ENCODE results near the gene CHRNB1. TPM values are rescaled to one million over a fixed set of nuclear protein-coding genes. Genes with fewer than 3 reads are reported as not detected.

Gene CHRNB1
- total and polyA plus RNA-seq, 2 of the 8 experiments (the other 6 are each of a cell fraction or from before 2014, with no cell fraction given), result 14.1 to 28.2 TPM

DNA sequence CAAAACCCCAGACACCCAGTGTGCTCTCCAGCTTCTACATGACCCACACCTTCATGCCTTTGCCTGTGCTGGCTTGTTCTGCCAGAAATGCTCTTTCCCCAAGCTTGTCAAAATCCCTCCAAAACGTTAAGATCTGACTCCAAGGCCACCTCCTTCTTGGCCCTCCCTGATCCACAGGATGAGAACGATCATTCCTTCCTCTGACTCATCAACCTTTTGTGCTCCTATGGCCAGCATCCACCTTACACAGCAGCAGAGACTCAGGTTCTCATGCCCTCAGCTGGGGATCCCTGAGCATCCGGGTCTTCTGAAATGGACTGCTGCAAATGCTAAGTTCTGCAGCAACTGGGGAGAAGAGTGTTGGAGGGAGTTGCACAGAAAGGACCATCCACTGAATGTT, 31.6 kb downstream of the CHRNB1 start:
- CTCF ChIA-PET (ENCODE audit: partially characterized antibody), result interaction anchor here (0.8 to 3.3 kb wide), 11 partner anchors 8 to 125 kb away, joined by 3 to 17 read pairs (median 4); partner anchors contain the start of gene TMEM102
- Histone ChIP-seq H3K14ac (ENCODE audit: insufficient read length) (no peak overlapping the region), H3K4ac (replicated peaks; ENCODE audit: insufficient read length, low read depth, low read length) (no peak overlapping the region), H2BK20ac (ENCODE audit: low read length) (no peak overlapping the region), H3K23me2 (ENCODE audit: low read depth, low read length) (peaks cover 11% of the 10 kb centered on the region), H4K20me1 (replicated peaks in 1 of 2; ENCODE audit: control insufficient read depth in 1 of 2, insufficient read depth in 2 of 2, low read length in 2 of 2) (peaks cover 0 to 5% of the 10 kb centered on the region in 2 experiments), H3K23ac (ENCODE audit: insufficient read length) (no peak overlapping the region), H3K4me1 (replicated peaks in 1 of 4; ENCODE audit: control insufficient read depth in 3 of 4, insufficient read depth in 4 of 4, low read length in 3 of 4) (peaks cover 2 to 18% (median 16%) of the 10 kb centered on the region in 4 experiments), H3K4me2 (ENCODE audit: insufficient read depth in 1 of 2, low read depth in 2 of 2, low read length in 2 of 2) (no peak overlapping the region; a peak in 1 of 4 replicates), H3K36me3 (ENCODE audit: control insufficient read depth in 2 of 4, insufficient read depth in 4 of 4, low read length in 3 of 4) (no peaks in the 10 kb centered on the region), H2BK120ac (replicated peaks; ENCODE audit: low read depth, low read length) (no peak overlapping the region), H3K79me2 (ENCODE audit: control insufficient read depth in 1 of 2, insufficient read depth in 2 of 2, low read length in 2 of 2) (peaks cover 0 to 31% of the 10 kb centered on the region in 2 experiments; a peak in 2 of 4 replicates), H2AFZ (ENCODE audit: low read length) (no peak overlapping the region), H3K4me3 (ENCODE audit: extremely low read depth in 1 of 4, insufficient read depth in 2 of 4, low read depth in 3 of 4, low read length in 4 of 4) (no peak overlapping the region), H3K56ac (replicated peaks; ENCODE audit: insufficient read length, low read depth, low read length) (no peak overlapping the region), H3K79me1 (ENCODE audit: low read depth, low read length) (peaks cover 12% of the 10 kb centered on the region), H4K5ac (ENCODE audit: insufficient read length, low read depth, low read length) (no peak overlapping the region), H4K8ac (ENCODE audit: extremely low read depth, insufficient read depth, low read length) (no peak overlapping the region), H3K27ac (ENCODE audit: low read depth, low read length) (no peak overlapping the region), H2BK15ac (ENCODE audit: low read length) (0 out of 2 replicates have a peak overlapping the region, but pooled peaks have one; percentile 33), H2BK5ac (ENCODE audit: low read depth, low read length) (no peak overlapping the region), H4K91ac (replicated peaks; ENCODE audit: insufficient read length, low read length) (no peak overlapping the region), H3K9ac (replicated peaks in 1 of 4; ENCODE audit: extremely low read depth in 1 of 4, low read depth in 3 of 4, low read length in 3 of 4) (peak overlapping the region in 1 of 4 experiments; percentile 21; a peak in 1 of 7 replicates), H2AK5ac (ENCODE audit: low read depth, low read length) (0 out of 2 replicates have a peak overlapping the region, but pooled peaks have one; percentile 1), H3K9me3 (ENCODE audit: insufficient read depth in 2 of 2, low read depth in 1 of 2, low read length in 1 of 2) (no peaks in the 10 kb centered on the region), H3K27me3 (replicated peaks in 1 of 4; ENCODE audit: control insufficient read depth in 3 of 4, extremely low read depth in 1 of 4, insufficient read depth in 3 of 4, low read length in 3 of 4) (no peaks in the 10 kb centered on the region; a peak in 1 of 7 replicates), H2BK12ac (ENCODE audit: low read depth, low read length) (no peak overlapping the region), H3K18ac (ENCODE audit: extremely low read depth, low read length) (no peak overlapping the region)
- TF ChIP-seq POLR2A (IDR thresholded peaks at IDR 0.05; ENCODE audit: control extremely low read depth in 1 of 2, low read depth in 2 of 2, low read length in 2 of 2), result no peak
- DNase-seq (ENCODE audit: low read depth in 1 of 2, low spot score in 2 of 2), result no peak
- no peak for FAIRE-seq
- 75% methylated on average over 3 of the region's 3 CpGs; no CpG with 5 or more reads in 1 of the 2 experiments for WGBS, 2 experiments (ENCODE audit: extremely low coverage in 1 of 2, insufficient coverage in 1 of 2, insufficient read length in 1 of 2, insufficient replicate concordance in 2 of 2, low coverage in 1 of 2, low lambda C conversion rate in 2 of 2, missing lambda C conversion rate in 1 of 2)
- POLR2A ChIA-PET (ENCODE audit: partially characterized antibody), result interaction anchor here (0.9 to 14.3 kb wide), 10 partner anchors 10 to 117 kb away, joined by 3 to 339 read pairs (median 4); partner anchors contain the start of genes CHRNB1, FGF11, NLGN2 and PLSCR3
